Mucosa of descending colon (tissue), 3 donors: Measurements from ENCODE around the gene CASZ1. TPM values are rescaled to one million over a fixed set of nuclear protein-coding genes. Genes with fewer than 3 reads are reported as not detected.

Experiments used
- ATAC-seq: fragments of 200-7000 bp; cut with Tn5 transposase; one replicate; pipeline ENCODE4 v1.9.1; 2020; ENCODE audit warnings: mild to moderate bottlenecking, moderate library complexity
- DNase-seq, 3 donors: peaks; one replicate each; pipeline ENCODE4 v3.0.0-alpha.2; 2020
- H3K36me3 ChIP-seq: fragments of 200-600 bp; one replicate; pipeline ENCODE4 v1.8.0; 2021; ENCODE audit warnings: low read depth, mild to moderate bottlenecking
- H3K4me1 ChIP-seq: fragments of 200-600 bp; one replicate; pipeline ENCODE4 v1.8.0; 2021; ENCODE audit warnings: low read depth, mild to moderate bottlenecking
- H3K4me3 ChIP-seq: fragments of 200-600 bp; one replicate; pipeline ENCODE4 v1.8.0; 2021; ENCODE audit warnings: mild to moderate bottlenecking
- H3K9me3 ChIP-seq: fragments of 200-600 bp; one replicate; pipeline ENCODE4 v1.8.0; 2021; ENCODE audit warnings: mild to moderate bottlenecking
- CTCF ChIP-seq: fragments of 200-600 bp; IDR thresholded peaks from one replicate; pipeline ENCODE4 v1.8.0; 2022; ENCODE audit warnings: antibody characterized with exemption, mild to moderate bottlenecking
- intact Hi-C, 2 donors: fragments of 100-400 bp; cut with DNase I in 1 of 2; cut with micrococcal nuclease in 1 of 2; formaldehyde crosslinking; loops; one replicate each; pipeline versions ENCODE4 v1.11.0 to v1.11.1; 2022; cut with DNase I, micrococcal nuclease
- total RNA-seq, 3 donors: library from RNA; stranded (reverse); fragmentation: NEBNext Ultra II Directional in 2 of 3; extraction: Animal tissue kit (Norgen Biotek cat#: 25700) in 2 of 3; gene quantifications; one replicate each; pipeline versions ENCODE4 v1.2.1 to v1.2.4, GENCODE V29; 2021 to 2023
- donor health status: DM: no; HTN: no; CAD: no; lungs with moderate emphysema.
- donor health status: DM: no; HTN: no; CAD: no.
- donor health status: DM: no; HTN: yes; CAD: no.

The CASZ1 gene
- total RNA-seq, 3 donors from 2014 or later: 66.5 to 110 (median 84.5) TPM

GRCh38 chr1:10635992-10636391, 160.5 kb downstream of the CASZ1 start:
- no peaks in the 10 kb centered on the region for H3K9me3 ChIP-seq
- H3K4me1 ChIP-seq: no peaks in the 10 kb centered on the region
- intact Hi-C loops: no loop called here
- TF ChIP-seq CTCF: no peak
- no peaks in the 10 kb centered on the region for H3K36me3 ChIP-seq
- DNase-seq (peak in 1 of 3 donors; percentile 23), ATAC-seq (peak; percentile 35)
- H3K4me3 ChIP-seq: no peak overlapping the region

DNA sequence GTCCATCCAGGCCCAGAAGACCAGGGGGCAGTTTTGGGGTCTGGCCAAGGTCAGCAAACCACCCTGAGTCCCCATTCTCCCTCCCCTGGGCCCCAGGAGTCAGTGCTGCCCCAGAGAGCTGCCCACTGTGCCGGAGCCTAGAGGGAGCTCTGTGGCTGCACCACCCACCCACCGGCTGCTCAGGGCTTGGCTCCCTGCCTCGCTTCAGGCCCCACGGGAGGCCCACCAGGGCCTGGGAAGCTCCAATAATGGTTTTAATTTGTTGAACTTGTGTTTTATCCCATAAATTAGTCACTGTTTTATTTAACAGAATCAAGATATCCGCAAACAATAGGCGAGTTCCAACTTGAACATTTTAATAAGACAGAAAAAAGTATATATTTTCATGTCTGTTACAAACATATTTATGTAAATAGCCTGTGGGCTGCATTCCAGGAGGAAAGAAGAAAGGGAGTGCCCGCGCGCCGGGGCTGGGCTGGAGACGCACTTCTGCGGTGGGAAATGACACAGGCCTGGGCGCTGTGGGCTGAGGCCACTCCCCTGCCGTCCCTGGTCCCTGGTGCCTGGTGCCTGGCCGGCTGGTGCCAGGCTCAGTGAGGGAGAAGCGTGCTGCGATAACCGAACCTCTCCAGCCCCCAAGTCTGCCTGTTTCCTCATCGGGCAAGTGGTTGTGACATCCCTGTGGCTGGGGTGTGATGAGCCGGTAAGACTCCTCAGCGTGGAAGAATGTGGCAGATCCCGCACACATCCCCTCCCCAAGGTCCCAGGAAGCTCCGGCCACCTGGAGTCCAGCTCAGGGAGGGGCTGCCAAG, 161.2 kb downstream of the CASZ1 start:
- intact Hi-C loops: no loop called here
- no peaks in the 10 kb centered on the region for H3K4me1 ChIP-seq
- H3K36me3 ChIP-seq: no peaks in the 10 kb centered on the region
- TF ChIP-seq CTCF: no peak
- DNase-seq (peak in 2 of 3 donors; percentile 49 to 59), ATAC-seq (peak; percentile 53)
- H3K9me3 ChIP-seq: no peaks in the 10 kb centered on the region
- no peak overlapping the region for H3K4me3 ChIP-seq

DNA sequence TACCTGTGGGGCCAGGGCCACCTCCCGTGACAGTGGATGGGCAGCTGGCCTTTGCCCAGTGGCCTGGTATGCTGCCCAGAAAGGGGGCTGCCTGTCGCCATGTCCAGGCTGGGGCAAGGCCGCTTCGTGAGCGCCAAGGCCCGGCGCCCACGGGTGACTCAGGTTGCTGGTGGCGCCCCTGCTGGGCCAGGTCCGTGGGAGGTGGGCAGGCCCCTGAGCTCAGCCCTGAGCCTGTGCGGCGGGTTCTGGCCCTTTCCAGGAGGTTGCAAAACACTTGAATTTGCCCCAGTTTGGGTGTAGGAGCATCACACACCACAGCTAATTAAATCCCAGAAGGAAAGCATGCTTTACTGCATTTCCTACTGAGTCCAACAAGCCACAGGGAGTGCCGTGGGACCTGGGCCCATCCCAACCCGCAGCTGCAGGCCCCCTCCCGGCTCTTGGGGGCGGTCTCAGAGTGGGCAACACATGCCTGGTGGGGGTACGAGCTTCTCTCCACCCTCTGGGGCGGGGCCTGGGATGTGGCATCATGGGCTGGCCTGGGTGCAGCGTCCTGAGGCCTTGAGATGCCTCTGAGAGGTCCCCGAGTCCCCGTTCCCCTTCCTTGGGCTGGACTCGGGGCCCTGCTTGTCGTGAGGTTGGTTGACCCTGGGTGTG, 161.9 kb downstream of the CASZ1 start:
- ATAC-seq: peak; percentile 20
- Histone ChIP-seq H3K4me3 (no peak overlapping the region), H3K36me3 (no peaks in the 10 kb centered on the region), H3K4me1 (no peaks in the 10 kb centered on the region), H3K9me3 (no peaks in the 10 kb centered on the region)
- peak in 1 of 3 donors; percentile 30 for DNase-seq
- intact Hi-C loops: no loop called here
- TF ChIP-seq CTCF: no peak

DNA sequence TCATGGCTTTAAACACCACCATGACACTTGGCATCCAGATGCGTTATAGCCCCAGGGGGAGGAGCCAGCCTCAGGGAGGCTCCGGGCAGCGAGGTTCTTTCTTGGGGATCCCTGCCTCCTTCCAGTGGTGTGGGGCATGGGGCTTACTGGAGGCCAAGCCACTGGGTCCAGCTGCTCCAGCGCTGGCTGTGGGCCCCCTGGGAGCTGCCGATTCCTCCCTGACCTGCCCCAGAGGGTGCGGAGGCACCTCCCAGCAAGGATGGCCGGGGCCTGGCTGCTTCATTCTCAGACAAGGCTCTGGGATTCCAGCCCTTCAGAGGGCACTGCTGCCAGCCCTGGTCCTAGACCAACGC, 162.4 kb downstream of the CASZ1 start:
- intact Hi-C loops: no loop called here
- H3K9me3 ChIP-seq: no peaks in the 10 kb centered on the region
- ATAC-seq (no peak), DNase-seq (peak in 1 of 3 donors; percentile 45)
- no peak for TF ChIP-seq CTCF
- H3K36me3 ChIP-seq: no peaks in the 10 kb centered on the region
- no peak overlapping the region for H3K4me3 ChIP-seq
- H3K4me1 ChIP-seq: no peaks in the 10 kb centered on the region

DNA sequence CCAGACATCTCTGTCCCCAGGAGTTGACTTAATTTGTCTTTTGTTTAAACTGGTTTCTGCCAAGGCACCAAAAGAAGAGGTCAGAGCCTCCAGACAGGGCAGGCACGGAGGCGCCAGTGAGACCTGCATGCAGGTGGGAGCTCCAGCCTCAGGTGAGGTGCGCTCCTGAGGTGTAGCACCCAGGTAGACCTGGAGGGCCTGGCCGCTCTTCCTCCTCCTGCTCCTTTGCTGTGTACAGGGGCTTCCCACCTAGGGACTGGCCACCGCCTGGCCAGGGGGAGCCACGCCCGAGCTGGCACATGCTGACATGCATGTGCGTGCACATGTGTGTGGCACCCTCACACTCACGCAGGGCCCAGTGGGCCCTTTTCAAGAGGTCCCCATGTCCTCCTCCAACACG, 163.0 kb downstream of the CASZ1 start:
- ATAC-seq: no peak
- peak in 1 of 3 donors; percentile 36 for DNase-seq
- intact Hi-C loops: no loop called here
- Histone ChIP-seq H3K36me3 (no peaks in the 10 kb centered on the region), H3K4me1 (no peaks in the 10 kb centered on the region), H3K9me3 (no peaks in the 10 kb centered on the region), H3K4me3 (no peak overlapping the region)
- TF ChIP-seq CTCF: no peak
